H1 (cell line): ENCODE measurements around the gene RGR.

ENCODE experiments used
- CREB1 ChIP-seq: IDR thresholded peaks from 2 replicates; pipeline ENCODE4 v1.6.1; 2012; ENCODE audit warnings: inconsistent platforms
- EP300 ChIP-seq, 2 experiments: IDR thresholded peaks; 1 replicate in 1 of 2; 2 replicates in 1 of 2; pipeline ENCODE4 v1.6.1; 2011 to 2012; ENCODE audit warnings: low read depth in 2 of 2, low read length in 2 of 2, mild to moderate bottlenecking in 2 of 2, borderline replicate concordance in 1 of 2, inconsistent platforms in 1 of 2, moderate library complexity in 1 of 2
- EZH2 ChIP-seq: fragments of 200-600 bp; sonication (generic); IDR thresholded peaks from 2 replicates; pipeline ENCODE4 v1.7.1; 2012; ENCODE audit warnings: low read depth, mild to moderate bottlenecking, moderate library complexity, low read length, inconsistent platforms; ENCODE audit not compliant: severe bottlenecking
- NRF1 ChIP-seq: IDR thresholded peaks from 2 replicates; pipeline ENCODE4 v1.6.1; 2011; ENCODE audit warnings: mild to moderate bottlenecking, low read depth, low read length, improper control_type of control experiment
- RAD21 ChIP-seq, 2 experiments: IDR thresholded peaks in 1 of 2; conservative IDR thresholded peaks in 1 of 2; 2 replicates each; pipeline ENCODE4 v1.6.1; 2011; ENCODE audit warnings: low read depth in 2 of 2, low read length in 2 of 2, improper control_type of control experiment in 1 of 2, inconsistent platforms in 1 of 2, mild to moderate bottlenecking in 1 of 2, moderate library complexity in 1 of 2
- TAF1 ChIP-seq: IDR thresholded peaks from 2 replicates; pipeline ENCODE4 v1.6.1; 2011; ENCODE audit warnings: mild to moderate bottlenecking, low read depth, low read length
- TF ChIP-seq, protein P1 (sequence below), 3 experiments: IDR thresholded peaks; 1 replicate in 2 of 3; 2 replicates in 1 of 3; pipeline versions ENCODE4 v1.5.1 to v1.6.1; 2011; ENCODE audit warnings: low read length in 3 of 3, mild to moderate bottlenecking in 3 of 3, inconsistent platforms in 2 of 3, low read depth in 1 of 3, moderate library complexity in 1 of 3; ENCODE audit not compliant: insufficient read depth in 1 of 3; ENCODE audit errors: control extremely low read depth in 1 of 3

DNA sequence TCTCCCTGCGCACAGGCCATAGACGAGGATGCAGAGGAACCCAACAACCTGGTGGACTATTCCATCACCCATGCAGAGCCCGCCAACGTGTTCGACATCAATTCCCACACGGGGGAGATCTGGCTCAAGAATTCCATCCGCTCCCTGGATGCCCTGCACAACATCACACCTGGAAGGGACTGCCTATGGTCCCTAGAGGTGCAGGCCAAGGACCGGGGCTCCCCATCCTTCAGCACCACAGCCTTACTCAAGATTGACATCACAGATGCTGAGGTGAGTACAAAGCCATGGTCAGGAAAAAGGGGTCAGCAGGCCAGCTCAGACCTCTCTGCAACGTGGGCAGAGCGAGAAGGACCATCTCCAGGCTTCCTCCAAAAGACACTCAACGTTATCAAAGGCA, 31.8 kb upstream of the RGR start:
- TF ChIP-seq EZH2 (no peak), EP300 (IDR thresholded peaks at IDR 0.05; ENCODE audit: borderline replicate concordance in 1 of 2, low read depth in 2 of 2, low read length in 2 of 2) (no peak), RAD21 (IDR thresholded peaks at IDR 0.05 in 1 of 2, conservative IDR thresholded peaks at IDR 0.05 in 1 of 2; ENCODE audit: low read depth in 2 of 2, low read length in 2 of 2) (no peak), CREB1 (no peak), TAF1 (no peak), NRF1 (no peak)
- TF ChIP-seq, protein P1, sequence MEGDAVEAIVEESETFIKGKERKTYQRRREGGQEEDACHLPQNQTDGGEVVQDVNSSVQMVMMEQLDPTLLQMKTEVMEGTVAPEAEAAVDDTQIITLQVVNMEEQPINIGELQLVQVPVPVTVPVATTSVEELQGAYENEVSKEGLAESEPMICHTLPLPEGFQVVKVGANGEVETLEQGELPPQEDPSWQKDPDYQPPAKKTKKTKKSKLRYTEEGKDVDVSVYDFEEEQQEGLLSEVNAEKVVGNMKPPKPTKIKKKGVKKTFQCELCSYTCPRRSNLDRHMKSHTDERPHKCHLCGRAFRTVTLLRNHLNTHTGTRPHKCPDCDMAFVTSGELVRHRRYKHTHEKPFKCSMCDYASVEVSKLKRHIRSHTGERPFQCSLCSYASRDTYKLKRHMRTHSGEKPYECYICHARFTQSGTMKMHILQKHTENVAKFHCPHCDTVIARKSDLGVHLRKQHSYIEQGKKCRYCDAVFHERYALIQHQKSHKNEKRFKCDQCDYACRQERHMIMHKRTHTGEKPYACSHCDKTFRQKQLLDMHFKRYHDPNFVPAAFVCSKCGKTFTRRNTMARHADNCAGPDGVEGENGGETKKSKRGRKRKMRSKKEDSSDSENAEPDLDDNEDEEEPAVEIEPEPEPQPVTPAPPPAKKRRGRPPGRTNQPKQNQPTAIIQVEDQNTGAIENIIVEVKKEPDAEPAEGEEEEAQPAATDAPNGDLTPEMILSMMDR (IDR thresholded peaks at IDR 0.05; ENCODE audit: control extremely low read depth in 1 of 3, insufficient read depth in 1 of 3, low read depth in 1 of 3, low read length in 3 of 3): no peak
